ENCODE data around the gene RBM20.

The RBM20 gene

GRCh38 chr10:110751850-110752249 lies 107.7 kb downstream of the RBM20 start:
- DNase-seq, result no peak
- Histone ChIP-seq H3K4me1 (ENCODE audit: low read length) (peaks cover 7% of the 10 kb centered on the region), H3K27ac (ENCODE audit: low read length) (no peak overlapping the region), H3K27me3 (replicated peaks; ENCODE audit: insufficient read depth, low read length) (no peaks in the 10 kb centered on the region), H2AFZ (ENCODE audit: low read length) (no peak overlapping the region), H3F3A (ENCODE audit: insufficient read depth, low read length) (peaks cover 2% of the 10 kb centered on the region; the same call in 1 of the 2 replicates), H3K79me2 (ENCODE audit: low read length) (no peaks in the 10 kb centered on the region), H3K9ac (ENCODE audit: low read length) (no peak overlapping the region), H3K9me3 (replicated peaks; ENCODE audit: insufficient read depth, low read length) (no peaks in the 10 kb centered on the region), H3K9me2 (replicated peaks; ENCODE audit: insufficient read depth, low read length) (no peaks in the 10 kb centered on the region), H3K4me3 (ENCODE audit: low read length) (no peak overlapping the region), H3K4me2 (ENCODE audit: low read depth, low read length) (no peak overlapping the region), H4K20me1 (ENCODE audit: insufficient read depth, low read length) (no peaks in the 10 kb centered on the region), H3K36me3 (replicated peaks; ENCODE audit: insufficient read depth, low read length) (no peaks in the 10 kb centered on the region)
- TF ChIP-seq CTCF (IDR thresholded peaks at IDR 0.05; ENCODE audit: low read length), result no peak

GRCh38 chr10:110753462-110753861 lies 109.3 kb downstream of the RBM20 start:
- H4K20me1 ChIP-seq (ENCODE audit: insufficient read depth, low read length), result no peaks in the 10 kb centered on the region
- no peaks in the 10 kb centered on the region for H3F3A ChIP-seq (ENCODE audit: insufficient read depth, low read length)
- no peak for DNase-seq
- no peak overlapping the region for H3K4me2 ChIP-seq (ENCODE audit: low read depth, low read length)
- H3K9ac ChIP-seq (ENCODE audit: low read length), result no peak overlapping the region
- H3K36me3 ChIP-seq (replicated peaks; ENCODE audit: insufficient read depth, low read length), result no peaks in the 10 kb centered on the region
- H3K27me3 ChIP-seq (replicated peaks; ENCODE audit: insufficient read depth, low read length), result no peaks in the 10 kb centered on the region
- H3K4me3 ChIP-seq (ENCODE audit: low read length), result no peak overlapping the region
- H3K27ac ChIP-seq (ENCODE audit: low read length), result no peak overlapping the region
- no peak overlapping the region for H2AFZ ChIP-seq (ENCODE audit: low read length)
- no peaks in the 10 kb centered on the region for H3K4me1 ChIP-seq (ENCODE audit: low read length)
- no peaks in the 10 kb centered on the region for H3K79me2 ChIP-seq (ENCODE audit: low read length)
- no peak for TF ChIP-seq EZH2phosphoT487 (IDR thresholded peaks at IDR 0.05; ENCODE audit: low read length)
- TF ChIP-seq CTCF (IDR thresholded peaks at IDR 0.05; ENCODE audit: low read length), result no peak
- no peak for TF ChIP-seq EZH2 (optimal IDR thresholded peaks at IDR 0.05; ENCODE audit: low read depth, low read length)
- no peaks in the 10 kb centered on the region for H3K9me3 ChIP-seq (replicated peaks; ENCODE audit: insufficient read depth, low read length)
- no peaks in the 10 kb centered on the region for H3K9me2 ChIP-seq (replicated peaks; ENCODE audit: insufficient read depth, low read length)

GRCh38 chr10:110754375-110755105 lies 110.4 kb downstream of the RBM20 start:
- no peak for TF ChIP-seq EZH2phosphoT487 (IDR thresholded peaks at IDR 0.05; ENCODE audit: low read length)
- no peak for TF ChIP-seq EZH2 (optimal IDR thresholded peaks at IDR 0.05; ENCODE audit: low read depth, low read length)
- no peak for TF ChIP-seq CTCF (IDR thresholded peaks at IDR 0.05; ENCODE audit: low read length)
- Histone ChIP-seq H3K27me3 (replicated peaks; ENCODE audit: insufficient read depth, low read length) (no peaks in the 10 kb centered on the region), H3K27ac (ENCODE audit: low read length) (no peak overlapping the region), H3K4me1 (ENCODE audit: low read length) (no peaks in the 10 kb centered on the region), H3K9ac (ENCODE audit: low read length) (no peak overlapping the region), H3K79me2 (ENCODE audit: low read length) (no peaks in the 10 kb centered on the region), H2AFZ (ENCODE audit: low read length) (no peak overlapping the region), H3K9me2 (replicated peaks; ENCODE audit: insufficient read depth, low read length) (no peaks in the 10 kb centered on the region), H4K20me1 (ENCODE audit: insufficient read depth, low read length) (no peaks in the 10 kb centered on the region), H3K36me3 (replicated peaks; ENCODE audit: insufficient read depth, low read length) (no peaks in the 10 kb centered on the region), H3K4me3 (ENCODE audit: low read length) (no peak overlapping the region), H3F3A (ENCODE audit: insufficient read depth, low read length) (no peaks in the 10 kb centered on the region), H3K9me3 (replicated peaks; ENCODE audit: insufficient read depth, low read length) (no peaks in the 10 kb centered on the region), H3K4me2 (ENCODE audit: low read depth, low read length) (no peak overlapping the region)
- no peak for DNase-seq

Data from MM.1S (cell line).